AG04449 (cell line): ENCODE measurements around the gene PPP4R4.
"Not testable (repeated sequence)": the region's sequence is repeated elsewhere in the genome, so short reads cannot be mapped to it uniquely, and the experiment has no call there.

Source experiments
- CTCF ChIA-PET: fragments of 350-600 bp; formaldehyde crosslinking; extraction: SDS; loops from one replicate; lab custom pipeline; 2021; ENCODE audit warnings: antibody characterized with exemption; lab: Yijun Ruan, JAX
- POLR2A ChIA-PET: fragments of 400-600, 350-600 bp; formaldehyde crosslinking; extraction: SDS; loops from one replicate; lab custom pipeline; 2020; ENCODE audit warnings: antibody characterized with exemption, inconsistent platforms; lab: Yijun Ruan, JAX
- DNase-seq: peaks from one replicate; pipeline ENCODE4 v3.0.0-alpha.2; 2010; ENCODE audit warnings: low read depth, low spot score
- H3K4me3 ChIP-seq: 2 replicates; pipeline ENCODE4 v1.5.1; 2011; ENCODE audit warnings: low read depth, mild to moderate bottlenecking, control low read depth, low read length
- CTCF ChIP-seq: IDR thresholded peaks from one replicate; pipeline ENCODE4 v1.5.1; 2011; ENCODE audit warnings: mild to moderate bottlenecking, moderate library complexity, low read length, control low read depth, inconsistent platforms; ENCODE audit not compliant: insufficient read depth; ENCODE audit errors: missing control alignments

Gene PPP4R4

GRCh38 chr14:94244182-94244581 is 70.1 kb downstream of the PPP4R4 start:
- ChIA-PET POLR2A (no interaction called here), CTCF (no interaction called here)
- H3K4me3 ChIP-seq = no peak overlapping the region
- TF ChIP-seq CTCF = no peak
- DNase-seq = no peak

GRCh38 chr14:94264195-94264594 is 90.1 kb downstream of the PPP4R4 start:
- POLR2A ChIA-PET, CTCF ChIA-PET, DNase-seq, H3K4me3 ChIP-seq: not testable (repeated sequence)

GRCh38 chr14:94267352-94267751 is 93.2 kb downstream of the PPP4R4 start:
- no peak for DNase-seq
- no peak overlapping the region for H3K4me3 ChIP-seq
- CTCF ChIA-PET = no interaction called here
- no peak for TF ChIP-seq CTCF
- POLR2A ChIA-PET = no interaction called here

- H3K4me3 ChIP-seq, POLR2A ChIA-PET, CTCF ChIA-PET, DNase-seq: not testable (repeated sequence)
These were observed 94.5 kb downstream of the PPP4R4 start for GRCh38 chr14:94268582-94268981.

- no peak for DNase-seq
- ChIA-PET CTCF (interaction anchor here (0.6 kb wide), 1 partner anchor 153 kb away, joined by 3 read pairs; no protein-coding TSS in a partner anchor), POLR2A (interaction anchor here (0.7 kb wide), 1 partner anchor 17 kb away, joined by 4 read pairs; no protein-coding TSS in a partner anchor)
- H3K4me3 ChIP-seq = no peak overlapping the region
- TF ChIP-seq CTCF = no peak
These were observed 95.0 kb downstream of the PPP4R4 start for GRCh38 chr14:94269156-94269555.

- CTCF ChIA-PET, DNase-seq, H3K4me3 ChIP-seq, POLR2A ChIA-PET: not testable (repeated sequence)
These were observed 102.9 kb downstream of the PPP4R4 start for GRCh38 chr14:94276898-94277561.

GRCh38 chr14:94278731-94279130 is 104.6 kb downstream of the PPP4R4 start:
- DNase-seq = peak; percentile 21
- CTCF ChIA-PET = no interaction called here
- no peak for TF ChIP-seq CTCF
- POLR2A ChIA-PET = no interaction called here
- no peak overlapping the region for H3K4me3 ChIP-seq
